ENCODE results near the gene PRKAR1B. TPM values are rescaled to one million over a fixed set of nuclear protein-coding genes. Genes with fewer than 3 reads are reported as not detected.

Gene PRKAR1B
- total RNA-seq, 1 experiment from 2014 or later: 62.0 TPM

GRCh38 chr7:665736-666453, 61.2 kb downstream of the PRKAR1B start:
- no peaks in the 10 kb centered on the region for H3K36me3 ChIP-seq (ENCODE audit: control insufficient read depth, insufficient read depth, low read length)
- H3K27ac ChIP-seq (ENCODE audit: low read length): no peak overlapping the region
- in situ Hi-C loops (cut with HindIII; ENCODE audit: low pct_unique_long_range_greater_than_20kb, low sequenced_read_pairs) (no loop called here), intact Hi-C loops (cut with micrococcal nuclease; ENCODE audit: unreplicated experiment) (no loop called here)
- ATAC-seq (peak; percentile 57; the same call in 1 of the 2 replicates), DNase-seq (ENCODE audit: low read depth, low spot score) (no peak)
- no peak overlapping the region for H3K4me3 ChIP-seq (ENCODE audit: low read depth in 2 of 2, low read length in 2 of 2)
- no peaks in the 10 kb centered on the region for H3K9me3 ChIP-seq (ENCODE audit: control insufficient read depth, insufficient read depth, low read depth, low read length)
- H3K27me3 ChIP-seq (ENCODE audit: control insufficient read depth, insufficient read depth, low read length): no peaks in the 10 kb centered on the region
- CTCF ChIA-PET: interaction anchor here (0.7 to 0.8 kb wide), 2 partner anchors 16 to 110 kb away, joined by 3 to 4 read pairs; no protein-coding TSS in a partner anchor
- TF ChIP-seq CTCF (IDR thresholded peaks at IDR 0.05) (no peak), REST (IDR thresholded peaks at IDR 0.05; ENCODE audit: insufficient read depth in 1 of 2, low read depth in 2 of 2, low read length in 1 of 2) (no peak), POLR2AphosphoS5 (IDR thresholded peaks at IDR 0.05; ENCODE audit: low read depth, low read length) (no peak), TCF7L2 (IDR thresholded peaks at IDR 0.05; ENCODE audit: low read depth, low read length) (no peak), SIN3A (IDR thresholded peaks at IDR 0.05; ENCODE audit: borderline replicate concordance, insufficient read depth, low read depth, low read length) (no peak)
- H3K4me1 ChIP-seq (ENCODE audit: control insufficient read depth, insufficient read depth, low read length): no peaks in the 10 kb centered on the region
- POLR2A ChIA-PET: no interaction called here
- no TSS peak for BruUV-seq (replicated peaks)

GRCh38 chr7:664997-665735, 61.9 kb downstream of the PRKAR1B start:
- H3K4me1 ChIP-seq (ENCODE audit: control insufficient read depth, insufficient read depth, low read length): no peaks in the 10 kb centered on the region
- TF ChIP-seq TCF7L2 (IDR thresholded peaks at IDR 0.05; ENCODE audit: low read depth, low read length) (no peak), POLR2AphosphoS5 (IDR thresholded peaks at IDR 0.05; ENCODE audit: low read depth, low read length) (no peak), CTCF (IDR thresholded peaks at IDR 0.05) (no peak), SIN3A (IDR thresholded peaks at IDR 0.05; ENCODE audit: borderline replicate concordance, insufficient read depth, low read depth, low read length) (no peak), REST (IDR thresholded peaks at IDR 0.05; ENCODE audit: insufficient read depth in 1 of 2, low read depth in 2 of 2, low read length in 1 of 2) (no peak)
- no peaks in the 10 kb centered on the region for H3K36me3 ChIP-seq (ENCODE audit: control insufficient read depth, insufficient read depth, low read length)
- H3K9me3 ChIP-seq (ENCODE audit: control insufficient read depth, insufficient read depth, low read depth, low read length): no peaks in the 10 kb centered on the region
- H3K27ac ChIP-seq (ENCODE audit: low read length): no peak overlapping the region
- in situ Hi-C loops (cut with HindIII; ENCODE audit: low pct_unique_long_range_greater_than_20kb, low sequenced_read_pairs): no loop called here
- BruUV-seq (replicated peaks): no TSS peak
- H3K27me3 ChIP-seq (ENCODE audit: control insufficient read depth, insufficient read depth, low read length): no peaks in the 10 kb centered on the region
- DNase-seq (ENCODE audit: low read depth, low spot score) (no peak), ATAC-seq (no peak)
- no peak overlapping the region for H3K4me3 ChIP-seq (ENCODE audit: low read depth in 2 of 2, low read length in 2 of 2)
- intact Hi-C loops (cut with micrococcal nuclease; ENCODE audit: unreplicated experiment): no loop called here
- ChIA-PET POLR2A (interaction anchor here (0.6 kb wide), 1 partner anchor 19 kb away, joined by 5 read pairs; no protein-coding TSS in a partner anchor), CTCF (interaction anchor here (0.7 to 0.8 kb wide), 2 partner anchors 16 to 109 kb away, joined by 3 to 4 read pairs; no protein-coding TSS in a partner anchor)
